ENCODE results near the gene CCIN.
"Not testable (repeated sequence)": the region's sequence is repeated elsewhere in the genome, so short reads cannot be mapped to it uniquely, and the experiment has no call there.

The CCIN gene

DNA sequence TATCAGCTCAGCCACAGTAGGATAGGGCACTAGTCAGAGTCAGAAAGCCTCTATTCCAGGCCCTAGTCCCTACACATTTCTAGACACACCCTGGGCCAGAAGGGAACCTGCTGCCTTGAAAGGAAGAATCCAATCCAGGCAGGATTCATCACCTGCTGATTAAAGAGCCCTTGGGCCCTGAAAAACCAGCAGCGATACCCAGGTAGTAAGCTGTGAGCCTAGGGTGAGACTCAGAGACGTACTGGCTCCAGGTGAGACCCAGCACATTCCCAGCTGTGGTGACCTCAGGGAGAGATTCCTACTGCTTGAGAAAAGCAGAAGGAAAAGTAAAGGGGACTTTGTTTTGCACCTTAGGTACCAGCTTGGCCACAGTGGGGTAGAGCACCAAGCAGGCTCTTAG lies 4.7 kb downstream of the CCIN start:
- Histone ChIP-seq H4K8ac (ENCODE audit: low read length) (no peak overlapping the region), H3K4me2 (ENCODE audit: low read length, poor library complexity, severe bottlenecking) (no peak overlapping the region), H3K36me3 (ENCODE audit: control insufficient read depth in 1 of 2, insufficient read depth in 2 of 2, low read depth in 1 of 2, low read length in 2 of 2) (peaks cover 0 to 22% of the 10 kb centered on the region in 2 experiments), H3K23ac (ENCODE audit: low read length in 2 of 2) (no peak overlapping the region), H3K27me3 (ENCODE audit: control insufficient read depth in 1 of 2, insufficient read depth in 1 of 2, low read length in 2 of 2) (no peaks in the 10 kb centered on the region), H3K9me3 (ENCODE audit: control insufficient read depth, low read length) (no peaks in the 10 kb centered on the region), H4K91ac (ENCODE audit: low read length) (no peak overlapping the region), H3K18ac (ENCODE audit: low read depth in 1 of 2, low read length in 2 of 2) (no peak overlapping the region), H2BK15ac (ENCODE audit: low read depth, poor library complexity, severe bottlenecking) (no peak overlapping the region), H3K14ac (ENCODE audit: low read length in 2 of 2) (no peak overlapping the region), H3K4ac (ENCODE audit: low read depth in 1 of 2, low read length in 2 of 2) (no peak overlapping the region), H2BK12ac (ENCODE audit: low read length in 2 of 2) (no peak overlapping the region), H3K4me1 (ENCODE audit: control insufficient read depth, insufficient read depth, low read depth, low read length) (no peaks in the 10 kb centered on the region), H2AK5ac (ENCODE audit: low read length, severe bottlenecking) (no peak overlapping the region), H2BK120ac (ENCODE audit: low read depth, low read length) (no peak overlapping the region), H3K9ac (ENCODE audit: low read length) (no peak overlapping the region), H3K79me1 (replicated peaks; ENCODE audit: low read length, poor library complexity, severe bottlenecking) (no peaks in the 10 kb centered on the region), H2BK5ac (ENCODE audit: low read depth, low read length, poor library complexity, severe bottlenecking) (no peak overlapping the region), H3K4me3 (ENCODE audit: insufficient read depth in 1 of 2, low read depth in 1 of 2, low read length in 2 of 2) (no peak overlapping the region), H3K27ac (ENCODE audit: low read length, poor library complexity, severe bottlenecking) (no peak overlapping the region), H2AFZ (ENCODE audit: low read depth, low read length) (no peak overlapping the region)
- 96% methylated on average over 2 of the region's 2 CpGs for WGBS
- no peak for DNase-seq

DNA sequence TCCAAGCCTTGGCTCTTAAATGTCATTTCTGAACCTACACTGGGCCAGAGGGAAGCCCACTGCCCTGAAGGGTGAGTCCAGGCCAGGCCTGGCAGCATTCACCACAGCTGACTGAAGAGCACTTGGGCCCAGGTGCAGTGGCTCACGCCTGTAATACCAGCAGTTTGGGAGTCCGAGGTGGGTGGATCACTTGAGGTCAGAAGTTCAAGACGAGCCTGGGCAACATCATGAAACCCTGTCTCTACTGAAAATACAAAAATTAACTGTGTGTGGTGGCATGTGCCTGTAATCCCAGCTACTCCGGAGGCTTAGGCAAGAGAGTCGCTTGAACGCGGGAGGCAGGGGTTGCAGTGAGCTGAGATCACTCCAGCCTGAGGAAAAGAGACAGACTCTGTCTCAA lies 5.1 kb downstream of the CCIN start:
- no peak overlapping the region for H3K9ac ChIP-seq (ENCODE audit: low read length)
- H3K9me3 ChIP-seq (ENCODE audit: control insufficient read depth, low read length): no peaks in the 10 kb centered on the region
- no peaks in the 10 kb centered on the region for H3K27me3 ChIP-seq (ENCODE audit: control insufficient read depth in 1 of 2, insufficient read depth in 1 of 2, low read length in 2 of 2)
- H3K36me3 ChIP-seq (ENCODE audit: control insufficient read depth in 1 of 2, insufficient read depth in 2 of 2, low read depth in 1 of 2, low read length in 2 of 2): peaks cover 0 to 21% of the 10 kb centered on the region in 2 experiments
- no peaks in the 10 kb centered on the region for H3K79me1 ChIP-seq (replicated peaks; ENCODE audit: low read length, poor library complexity, severe bottlenecking)
- no peak overlapping the region for H2BK15ac ChIP-seq (ENCODE audit: low read depth, poor library complexity, severe bottlenecking)
- no peak overlapping the region for H2BK12ac ChIP-seq (ENCODE audit: low read length in 2 of 2)
- H3K4me3 ChIP-seq (ENCODE audit: insufficient read depth in 1 of 2, low read depth in 1 of 2, low read length in 2 of 2): no peak overlapping the region
- H2BK120ac ChIP-seq (ENCODE audit: low read depth, low read length): no peak overlapping the region
- DNase-seq: no peak
- H3K4ac ChIP-seq (ENCODE audit: low read depth in 1 of 2, low read length in 2 of 2): no peak overlapping the region
- H3K27ac ChIP-seq (ENCODE audit: low read length, poor library complexity, severe bottlenecking): no peak overlapping the region
- no peak overlapping the region for H4K91ac ChIP-seq (ENCODE audit: low read length)
- H3K4me2 ChIP-seq (ENCODE audit: low read length, poor library complexity, severe bottlenecking): no peak overlapping the region
- H2AFZ ChIP-seq (ENCODE audit: low read depth, low read length): no peak overlapping the region
- H2AK5ac ChIP-seq (ENCODE audit: low read length, severe bottlenecking): no peak overlapping the region
- no peak overlapping the region for H3K18ac ChIP-seq (ENCODE audit: low read depth in 1 of 2, low read length in 2 of 2)
- no peak overlapping the region for H4K8ac ChIP-seq (ENCODE audit: low read length)
- no peak overlapping the region for H2BK5ac ChIP-seq (ENCODE audit: low read depth, low read length, poor library complexity, severe bottlenecking)
- no peaks in the 10 kb centered on the region for H3K4me1 ChIP-seq (ENCODE audit: control insufficient read depth, insufficient read depth, low read depth, low read length)
- H3K23ac ChIP-seq (ENCODE audit: low read length in 2 of 2): no peak overlapping the region
- 94% methylated on average over 2 of the region's 7 CpGs for WGBS
- no peak overlapping the region for H3K14ac ChIP-seq (ENCODE audit: low read length in 2 of 2)

- Histone ChIP-seq H3K9me3 (ENCODE audit: control insufficient read depth, low read length) (no peaks in the 10 kb centered on the region), H3K27ac (ENCODE audit: low read length, poor library complexity, severe bottlenecking) (no peak overlapping the region), H4K8ac (ENCODE audit: low read length) (no peak overlapping the region), H2AK5ac (ENCODE audit: low read length, severe bottlenecking) (no peak overlapping the region), H3K14ac (ENCODE audit: low read length in 2 of 2) (no peak overlapping the region), H3K23ac (ENCODE audit: low read length in 2 of 2) (no peak overlapping the region), H4K91ac (ENCODE audit: low read length) (no peak overlapping the region), H3K27me3 (ENCODE audit: control insufficient read depth in 1 of 2, insufficient read depth in 1 of 2, low read length in 2 of 2) (no peaks in the 10 kb centered on the region), H3K36me3 (ENCODE audit: control insufficient read depth in 1 of 2, insufficient read depth in 2 of 2, low read depth in 1 of 2, low read length in 2 of 2) (peaks cover 0 to 17% of the 10 kb centered on the region in 2 experiments), H2AFZ (ENCODE audit: low read depth, low read length) (no peak overlapping the region), H2BK120ac (ENCODE audit: low read depth, low read length) (no peak overlapping the region), H3K4ac (ENCODE audit: low read depth in 1 of 2, low read length in 2 of 2) (no peak overlapping the region), H3K4me2 (ENCODE audit: low read length, poor library complexity, severe bottlenecking) (no peak overlapping the region), H2BK5ac (ENCODE audit: low read depth, low read length, poor library complexity, severe bottlenecking) (no peak overlapping the region), H3K4me1 (ENCODE audit: control insufficient read depth, insufficient read depth, low read depth, low read length) (no peaks in the 10 kb centered on the region), H3K4me3 (ENCODE audit: insufficient read depth in 1 of 2, low read depth in 1 of 2, low read length in 2 of 2) (no peak overlapping the region), H3K18ac (ENCODE audit: low read depth in 1 of 2, low read length in 2 of 2) (no peak overlapping the region), H3K9ac (ENCODE audit: low read length) (no peak overlapping the region), H2BK12ac (ENCODE audit: low read length in 2 of 2) (no peak overlapping the region), H2BK15ac (ENCODE audit: low read depth, poor library complexity, severe bottlenecking) (no peak overlapping the region), H3K79me1 (replicated peaks; ENCODE audit: low read length, poor library complexity, severe bottlenecking) (no peaks in the 10 kb centered on the region)
- 71% methylated on average over 3 of the region's 3 CpGs for WGBS
- no peak for DNase-seq
Measured at GRCh38 chr9:36174731-36175130, 5.5 kb downstream of the CCIN start.

DNA sequence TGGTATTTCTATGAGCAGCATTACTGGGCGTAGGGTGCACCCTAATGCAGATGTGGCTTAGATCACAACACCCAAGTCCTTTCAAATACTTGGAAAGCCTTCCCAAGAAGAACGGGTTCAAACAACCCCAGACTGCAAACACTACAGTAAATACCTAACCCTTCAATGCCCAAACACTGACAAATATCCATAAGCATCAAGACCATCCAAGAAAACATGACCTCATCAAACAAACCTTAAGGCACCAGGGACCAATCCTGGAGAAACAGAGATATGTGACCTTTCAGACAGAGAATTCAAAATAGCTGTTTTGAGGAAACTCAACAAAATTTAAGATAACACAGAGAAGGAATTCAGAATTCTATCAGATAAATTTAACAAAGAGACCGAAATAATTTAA lies 6.0 kb downstream of the CCIN start:
- not testable (repeated sequence) for H2BK5ac ChIP-seq (ENCODE audit: low read depth, low read length, poor library complexity, severe bottlenecking); H3K4me1 ChIP-seq (ENCODE audit: control insufficient read depth, insufficient read depth, low read depth, low read length); H3K4me3 ChIP-seq (ENCODE audit: insufficient read depth in 1 of 2, low read depth in 1 of 2, low read length in 2 of 2); H3K18ac ChIP-seq (ENCODE audit: low read depth in 1 of 2, low read length in 2 of 2); H3K9ac ChIP-seq (ENCODE audit: low read length); H2BK15ac ChIP-seq (ENCODE audit: low read depth, poor library complexity, severe bottlenecking); H3K23ac ChIP-seq (ENCODE audit: low read length in 2 of 2); H3K27me3 ChIP-seq (ENCODE audit: control insufficient read depth in 1 of 2, insufficient read depth in 1 of 2, low read length in 2 of 2); H2AK5ac ChIP-seq (ENCODE audit: low read length, severe bottlenecking); H3K9me3 ChIP-seq (ENCODE audit: control insufficient read depth, low read length); H4K8ac ChIP-seq (ENCODE audit: low read length); H3K4ac ChIP-seq (ENCODE audit: low read depth in 1 of 2, low read length in 2 of 2); H3K79me1 ChIP-seq (replicated peaks; ENCODE audit: low read length, poor library complexity, severe bottlenecking); H3K4me2 ChIP-seq (ENCODE audit: low read length, poor library complexity, severe bottlenecking); H3K27ac ChIP-seq (ENCODE audit: low read length, poor library complexity, severe bottlenecking); H2BK12ac ChIP-seq (ENCODE audit: low read length in 2 of 2); H4K91ac ChIP-seq (ENCODE audit: low read length); H2AFZ ChIP-seq (ENCODE audit: low read depth, low read length); H2BK120ac ChIP-seq (ENCODE audit: low read depth, low read length); H3K14ac ChIP-seq (ENCODE audit: low read length in 2 of 2); DNase-seq
- 100% methylated on average over 3 of the region's 3 CpGs for WGBS
- peaks cover 0 to 12% of the 10 kb centered on the region in 2 experiments for H3K36me3 ChIP-seq (ENCODE audit: control insufficient read depth in 1 of 2, insufficient read depth in 2 of 2, low read depth in 1 of 2, low read length in 2 of 2)
